ENCODE data around the gene B9D2. TPM values are rescaled to one million over a fixed set of nuclear protein-coding genes. Genes with fewer than 3 reads are reported as not detected.

Gene B9D2
- total and polyA plus RNA-seq, 2 experiments from 2014 or later = 2.7 to 7.4 TPM

DNA sequence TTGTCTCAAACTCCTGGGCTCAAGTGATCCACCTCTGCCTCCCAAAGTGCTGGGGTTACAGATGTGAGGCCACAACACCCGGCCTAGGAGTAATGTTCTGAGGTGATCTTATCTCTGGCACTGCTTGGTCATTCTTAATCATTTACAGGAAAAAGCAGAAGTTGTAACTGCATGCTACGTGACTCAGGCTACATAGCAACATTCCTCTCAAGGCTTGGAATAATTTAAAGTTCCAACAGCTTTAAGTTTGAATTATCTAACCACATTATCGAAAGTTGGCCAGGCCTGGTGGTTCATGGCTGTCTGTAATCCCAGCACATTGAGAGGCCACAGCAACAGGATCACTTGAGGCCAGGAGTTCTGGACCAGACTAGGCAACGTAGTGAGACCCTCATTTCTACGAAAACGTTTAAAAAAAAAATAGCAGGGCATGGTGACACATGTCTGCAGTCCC is 3.9 kb upstream of the B9D2 start:
- H3K79me2 ChIP-seq (replicated peaks; ENCODE audit: insufficient read depth) = peaks cover 6% of the 10 kb centered on the region; the same call in 1 of the 2 replicates
- no peaks in the 10 kb centered on the region for H4K20me1 ChIP-seq (replicated peaks; ENCODE audit: insufficient read depth)
- TF ChIP-seq NANOG (IDR thresholded peaks at IDR 0.05; ENCODE audit: borderline replicate concordance) (no peak), ZNF114 (CRISPR knock-in tag; IDR thresholded peaks at IDR 0.05) (no peak), ETS1 (IDR thresholded peaks at IDR 0.05) (no peak), ZNF462 (CRISPR knock-in tag; IDR thresholded peaks at IDR 0.05) (no peak), POLR2AphosphoS5 (IDR thresholded peaks at IDR 0.05; ENCODE audit: low read depth) (no peak), ZNF331 (CRISPR knock-in tag; IDR thresholded peaks at IDR 0.05; ENCODE audit: low read depth) (no peak), REST (IDR thresholded peaks at IDR 0.05; ENCODE audit: unreplicated experiment) (no peak), JUNB (IDR thresholded peaks at IDR 0.05; ENCODE audit: unreplicated experiment) (no peak), STAT1 (IDR thresholded peaks at IDR 0.05; ENCODE audit: unreplicated experiment) (no peak), CREB1 (CRISPR knock-in tag; IDR thresholded peaks at IDR 0.05; ENCODE audit: low read depth) (no peak), EZH2 (IDR thresholded peaks at IDR 0.05; ENCODE audit: low read depth, unreplicated experiment) (no peak), EZH2phosphoT487 (IDR thresholded peaks at IDR 0.05; ENCODE audit: unreplicated experiment) (no peak)
- TF ChIP-seq, protein P1, sequence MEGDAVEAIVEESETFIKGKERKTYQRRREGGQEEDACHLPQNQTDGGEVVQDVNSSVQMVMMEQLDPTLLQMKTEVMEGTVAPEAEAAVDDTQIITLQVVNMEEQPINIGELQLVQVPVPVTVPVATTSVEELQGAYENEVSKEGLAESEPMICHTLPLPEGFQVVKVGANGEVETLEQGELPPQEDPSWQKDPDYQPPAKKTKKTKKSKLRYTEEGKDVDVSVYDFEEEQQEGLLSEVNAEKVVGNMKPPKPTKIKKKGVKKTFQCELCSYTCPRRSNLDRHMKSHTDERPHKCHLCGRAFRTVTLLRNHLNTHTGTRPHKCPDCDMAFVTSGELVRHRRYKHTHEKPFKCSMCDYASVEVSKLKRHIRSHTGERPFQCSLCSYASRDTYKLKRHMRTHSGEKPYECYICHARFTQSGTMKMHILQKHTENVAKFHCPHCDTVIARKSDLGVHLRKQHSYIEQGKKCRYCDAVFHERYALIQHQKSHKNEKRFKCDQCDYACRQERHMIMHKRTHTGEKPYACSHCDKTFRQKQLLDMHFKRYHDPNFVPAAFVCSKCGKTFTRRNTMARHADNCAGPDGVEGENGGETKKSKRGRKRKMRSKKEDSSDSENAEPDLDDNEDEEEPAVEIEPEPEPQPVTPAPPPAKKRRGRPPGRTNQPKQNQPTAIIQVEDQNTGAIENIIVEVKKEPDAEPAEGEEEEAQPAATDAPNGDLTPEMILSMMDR (conservative IDR thresholded peaks at IDR 0.05; ENCODE audit: low read depth in 2 of 2) = no peak
- H2AFZ ChIP-seq = no peak overlapping the region
- H3K4me3 ChIP-seq = no peak overlapping the region
- no peaks in the 10 kb centered on the region for H3K36me3 ChIP-seq (ENCODE audit: insufficient read depth)
- no peak overlapping the region for H3K27ac Mint-ChIP-seq
- no peak overlapping the region for H3K27ac ChIP-seq (ENCODE audit: low read depth)
- no peaks in the 10 kb centered on the region for H3F3A ChIP-seq (replicated peaks; ENCODE audit: low read depth)
- H3K9me2 ChIP-seq (ENCODE audit: insufficient read depth) = 0 out of 2 replicates have a peak, but pooled peaks cover 4% of the 10 kb centered on the region
- no peak overlapping the region for H3K4me2 ChIP-seq
- H3K36me3 Mint-ChIP-seq (ENCODE audit: low read depth) = no peaks in the 10 kb centered on the region
- H3K4me1 ChIP-seq (ENCODE audit: insufficient read depth) = no peaks in the 10 kb centered on the region
- H3K4me3 Mint-ChIP-seq = no peak overlapping the region
- no peak for DNase-seq (ENCODE audit: low spot score)
- H3K27me3 ChIP-seq (ENCODE audit: insufficient read depth) = no peaks in the 10 kb centered on the region
- peaks cover 11% of the 10 kb centered on the region for H3K27me3 Mint-ChIP-seq (ENCODE audit: insufficient read depth, low read depth, poor library complexity)
- H3K4me1 Mint-ChIP-seq = peaks cover 3% of the 10 kb centered on the region; the same call in 1 of the 3 replicates
- no peaks in the 10 kb centered on the region for H3K9me3 Mint-ChIP-seq
- ATAC-seq = no peak
